Ishikawa (cell line): Measurements from ENCODE around the gene SCARF2.

Experiments used
- CEBPB ChIP-seq: IDR thresholded peaks from 2 replicates; pipeline ENCODE4 v1.6.1; 2012
- EP300 ChIP-seq: IDR thresholded peaks from 2 replicates; pipeline ENCODE4 v1.6.1; 2012; ENCODE audit warnings: borderline replicate concordance
- FOXM1 ChIP-seq: IDR thresholded peaks from 2 replicates; pipeline ENCODE4 v1.6.1; 2012; ENCODE audit warnings: low read depth, borderline replicate concordance
- RAD21 ChIP-seq: IDR thresholded peaks from 2 replicates; pipeline ENCODE4 v1.6.1; 2012; ENCODE audit warnings: low read depth
- TAF1 ChIP-seq: IDR thresholded peaks from 2 replicates; pipeline ENCODE4 v1.6.1; 2012; ENCODE audit warnings: low read depth, mild to moderate bottlenecking
- TCF12 ChIP-seq: IDR thresholded peaks from 2 replicates; pipeline ENCODE4 v1.6.1; 2012; ENCODE audit warnings: low read depth
- TEAD4 ChIP-seq: IDR thresholded peaks from 2 replicates; pipeline ENCODE4 v1.6.1; 2012
- USF1 ChIP-seq: IDR thresholded peaks from 2 replicates; pipeline ENCODE4 v1.6.1; 2012
- YY1 ChIP-seq: IDR thresholded peaks from 2 replicates; pipeline ENCODE4 v1.6.1; 2012; ENCODE audit warnings: low read depth
- TF ChIP-seq, protein P1 (sequence below): IDR thresholded peaks from 2 replicates; pipeline ENCODE4 v1.6.1; 2012
- TF ChIP-seq, protein P2 (sequence below): IDR thresholded peaks from 2 replicates; pipeline ENCODE4 v1.6.1; 2012; ENCODE audit warnings: low read depth, mild to moderate bottlenecking

GRCh38 chr22:20423008-20423905, 14.4 kb downstream of the SCARF2 start:
- no peak for TF ChIP-seq YY1
- no peak for TF ChIP-seq RAD21
- TF ChIP-seq EP300, result no peak
- TF ChIP-seq, protein P1, sequence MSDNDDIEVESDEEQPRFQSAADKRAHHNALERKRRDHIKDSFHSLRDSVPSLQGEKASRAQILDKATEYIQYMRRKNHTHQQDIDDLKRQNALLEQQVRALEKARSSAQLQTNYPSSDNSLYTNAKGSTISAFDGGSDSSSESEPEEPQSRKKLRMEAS, result no peak
- no peak for TF ChIP-seq CEBPB
- TF ChIP-seq TEAD4, result no peak
- TF ChIP-seq TCF12, result no peak
- no peak for TF ChIP-seq USF1
- TF ChIP-seq TAF1, result no peak
- TF ChIP-seq, protein P2, sequence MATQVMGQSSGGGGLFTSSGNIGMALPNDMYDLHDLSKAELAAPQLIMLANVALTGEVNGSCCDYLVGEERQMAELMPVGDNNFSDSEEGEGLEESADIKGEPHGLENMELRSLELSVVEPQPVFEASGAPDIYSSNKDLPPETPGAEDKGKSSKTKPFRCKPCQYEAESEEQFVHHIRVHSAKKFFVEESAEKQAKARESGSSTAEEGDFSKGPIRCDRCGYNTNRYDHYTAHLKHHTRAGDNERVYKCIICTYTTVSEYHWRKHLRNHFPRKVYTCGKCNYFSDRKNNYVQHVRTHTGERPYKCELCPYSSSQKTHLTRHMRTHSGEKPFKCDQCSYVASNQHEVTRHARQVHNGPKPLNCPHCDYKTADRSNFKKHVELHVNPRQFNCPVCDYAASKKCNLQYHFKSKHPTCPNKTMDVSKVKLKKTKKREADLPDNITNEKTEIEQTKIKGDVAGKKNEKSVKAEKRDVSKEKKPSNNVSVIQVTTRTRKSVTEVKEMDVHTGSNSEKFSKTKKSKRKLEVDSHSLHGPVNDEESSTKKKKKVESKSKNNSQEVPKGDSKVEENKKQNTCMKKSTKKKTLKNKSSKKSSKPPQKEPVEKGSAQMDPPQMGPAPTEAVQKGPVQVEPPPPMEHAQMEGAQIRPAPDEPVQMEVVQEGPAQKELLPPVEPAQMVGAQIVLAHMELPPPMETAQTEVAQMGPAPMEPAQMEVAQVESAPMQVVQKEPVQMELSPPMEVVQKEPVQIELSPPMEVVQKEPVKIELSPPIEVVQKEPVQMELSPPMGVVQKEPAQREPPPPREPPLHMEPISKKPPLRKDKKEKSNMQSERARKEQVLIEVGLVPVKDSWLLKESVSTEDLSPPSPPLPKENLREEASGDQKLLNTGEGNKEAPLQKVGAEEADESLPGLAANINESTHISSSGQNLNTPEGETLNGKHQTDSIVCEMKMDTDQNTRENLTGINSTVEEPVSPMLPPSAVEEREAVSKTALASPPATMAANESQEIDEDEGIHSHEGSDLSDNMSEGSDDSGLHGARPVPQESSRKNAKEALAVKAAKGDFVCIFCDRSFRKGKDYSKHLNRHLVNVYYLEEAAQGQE, result no peak
- TF ChIP-seq FOXM1, result no peak
